Measurements from ENCODE around the gene TARS3.

The TARS3 gene

DNA sequence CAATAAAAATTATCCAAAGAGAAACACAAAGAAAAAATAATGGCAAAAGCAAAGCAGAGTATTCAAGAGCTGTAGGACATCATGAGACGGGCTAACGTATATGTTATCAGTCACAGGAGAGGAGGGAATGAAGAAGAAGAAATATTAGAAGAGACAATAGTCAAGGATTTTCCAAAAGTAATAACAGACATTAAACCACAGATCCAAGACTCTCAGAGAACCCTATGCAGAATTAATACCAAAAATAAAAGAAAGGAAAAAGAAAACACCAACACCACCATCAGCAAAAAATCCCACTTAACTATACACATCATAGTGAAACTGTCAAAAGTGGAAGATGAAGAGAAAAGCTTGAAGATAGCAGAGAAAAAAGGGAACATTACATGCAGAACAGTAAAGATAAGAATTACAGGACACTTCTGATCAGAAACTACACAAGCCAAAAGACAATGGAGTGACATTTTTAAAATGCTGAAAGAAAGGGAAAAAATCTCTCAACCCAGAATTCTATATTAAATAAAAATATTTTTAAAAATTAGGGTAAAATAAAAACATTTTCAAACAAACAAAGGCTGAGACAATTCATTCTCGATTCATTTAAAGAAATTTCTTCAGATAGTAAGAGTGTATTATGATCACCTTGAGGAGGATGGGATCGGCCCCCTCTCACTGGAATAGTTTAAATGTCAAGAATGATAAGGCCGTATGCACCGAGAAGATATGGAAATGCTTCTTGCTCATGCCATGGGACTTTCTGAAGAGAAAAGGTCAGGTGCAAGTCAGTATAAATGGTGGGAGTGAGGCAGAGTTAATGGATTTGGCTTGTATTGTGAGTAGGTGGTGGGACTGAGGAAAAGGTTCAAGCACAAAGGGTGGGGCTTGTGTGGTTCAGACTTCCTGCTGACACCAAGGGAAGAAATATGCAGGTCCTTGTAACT lies 100.6 kb downstream of the TARS3 start:
- H3K4me3 ChIP-seq (ENCODE audit: low read length) = no peak overlapping the region
- TF ChIP-seq, protein P1, sequence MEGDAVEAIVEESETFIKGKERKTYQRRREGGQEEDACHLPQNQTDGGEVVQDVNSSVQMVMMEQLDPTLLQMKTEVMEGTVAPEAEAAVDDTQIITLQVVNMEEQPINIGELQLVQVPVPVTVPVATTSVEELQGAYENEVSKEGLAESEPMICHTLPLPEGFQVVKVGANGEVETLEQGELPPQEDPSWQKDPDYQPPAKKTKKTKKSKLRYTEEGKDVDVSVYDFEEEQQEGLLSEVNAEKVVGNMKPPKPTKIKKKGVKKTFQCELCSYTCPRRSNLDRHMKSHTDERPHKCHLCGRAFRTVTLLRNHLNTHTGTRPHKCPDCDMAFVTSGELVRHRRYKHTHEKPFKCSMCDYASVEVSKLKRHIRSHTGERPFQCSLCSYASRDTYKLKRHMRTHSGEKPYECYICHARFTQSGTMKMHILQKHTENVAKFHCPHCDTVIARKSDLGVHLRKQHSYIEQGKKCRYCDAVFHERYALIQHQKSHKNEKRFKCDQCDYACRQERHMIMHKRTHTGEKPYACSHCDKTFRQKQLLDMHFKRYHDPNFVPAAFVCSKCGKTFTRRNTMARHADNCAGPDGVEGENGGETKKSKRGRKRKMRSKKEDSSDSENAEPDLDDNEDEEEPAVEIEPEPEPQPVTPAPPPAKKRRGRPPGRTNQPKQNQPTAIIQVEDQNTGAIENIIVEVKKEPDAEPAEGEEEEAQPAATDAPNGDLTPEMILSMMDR (conservative IDR thresholded peaks at IDR 0.05; ENCODE audit: low read depth, low read length) = no peak
- DNase-seq (ENCODE audit: low read depth) = no peak

DNA sequence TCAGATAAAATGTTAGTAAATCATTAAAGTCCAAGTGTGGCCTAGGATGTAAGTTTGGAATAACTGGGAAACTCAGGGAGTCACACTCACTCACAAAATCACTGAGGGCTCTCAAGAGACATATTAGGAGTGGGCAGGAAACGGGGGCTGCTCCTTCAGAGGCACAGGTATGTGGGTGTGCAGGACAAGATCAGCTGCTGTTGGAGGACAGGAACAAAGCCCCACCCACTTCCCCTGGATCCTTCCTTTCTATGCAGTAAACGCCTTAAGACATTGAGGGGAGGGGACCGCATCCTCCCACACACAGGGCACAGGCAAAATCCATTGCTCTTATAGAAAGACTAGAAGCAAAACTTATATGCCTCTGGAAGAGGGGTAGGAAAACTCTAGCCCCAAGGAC lies 102.3 kb downstream of the TARS3 start:
- H3K4me3 ChIP-seq (ENCODE audit: low read length) = no peak overlapping the region
- DNase-seq (ENCODE audit: low read depth) = no peak
- TF ChIP-seq, protein P1 (conservative IDR thresholded peaks at IDR 0.05; ENCODE audit: low read depth, low read length) = no peak

DNA sequence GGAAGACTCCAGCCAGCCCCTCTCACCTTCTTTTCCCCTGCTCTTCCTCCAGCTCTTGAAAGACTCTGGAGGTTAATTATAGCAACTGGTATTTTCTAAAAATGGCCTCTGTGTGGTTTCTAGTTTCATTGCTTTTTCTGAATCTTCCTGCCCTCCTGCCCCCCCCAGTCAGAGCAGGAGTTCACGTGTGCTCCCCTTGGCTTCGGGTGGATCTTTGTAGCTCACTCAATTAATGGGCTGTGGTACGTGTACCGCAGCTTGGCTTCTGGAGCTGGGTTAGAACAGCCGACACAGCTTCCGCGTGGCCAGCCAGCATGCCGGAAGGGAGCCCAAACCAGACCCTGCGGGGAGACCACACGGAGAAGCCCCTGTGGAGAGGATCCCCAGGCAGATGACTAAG lies 103.6 kb downstream of the TARS3 start:
- no peak for DNase-seq (ENCODE audit: low read depth)
- TF ChIP-seq, protein P1 (conservative IDR thresholded peaks at IDR 0.05; ENCODE audit: low read depth, low read length) = no peak
- H3K4me3 ChIP-seq (ENCODE audit: low read length) = no peak overlapping the region

DNA sequence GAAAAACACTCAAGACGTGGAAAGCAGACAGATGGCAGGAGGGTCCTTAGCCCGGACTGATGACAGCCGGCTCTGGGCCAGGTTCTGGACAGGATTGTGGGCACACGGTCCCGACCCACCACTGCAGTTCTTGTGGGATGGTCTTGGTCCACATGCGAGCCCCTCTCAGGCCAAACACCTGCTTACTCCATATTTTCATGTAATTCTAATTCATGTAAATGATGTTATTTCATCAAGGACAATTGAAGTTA lies 104.7 kb downstream of the TARS3 start:
- no peak for DNase-seq (ENCODE audit: low read depth)
- TF ChIP-seq, protein P1 (conservative IDR thresholded peaks at IDR 0.05; ENCODE audit: low read depth, low read length) = no peak
- H3K4me3 ChIP-seq (ENCODE audit: low read length) = no peak overlapping the region

DNA sequence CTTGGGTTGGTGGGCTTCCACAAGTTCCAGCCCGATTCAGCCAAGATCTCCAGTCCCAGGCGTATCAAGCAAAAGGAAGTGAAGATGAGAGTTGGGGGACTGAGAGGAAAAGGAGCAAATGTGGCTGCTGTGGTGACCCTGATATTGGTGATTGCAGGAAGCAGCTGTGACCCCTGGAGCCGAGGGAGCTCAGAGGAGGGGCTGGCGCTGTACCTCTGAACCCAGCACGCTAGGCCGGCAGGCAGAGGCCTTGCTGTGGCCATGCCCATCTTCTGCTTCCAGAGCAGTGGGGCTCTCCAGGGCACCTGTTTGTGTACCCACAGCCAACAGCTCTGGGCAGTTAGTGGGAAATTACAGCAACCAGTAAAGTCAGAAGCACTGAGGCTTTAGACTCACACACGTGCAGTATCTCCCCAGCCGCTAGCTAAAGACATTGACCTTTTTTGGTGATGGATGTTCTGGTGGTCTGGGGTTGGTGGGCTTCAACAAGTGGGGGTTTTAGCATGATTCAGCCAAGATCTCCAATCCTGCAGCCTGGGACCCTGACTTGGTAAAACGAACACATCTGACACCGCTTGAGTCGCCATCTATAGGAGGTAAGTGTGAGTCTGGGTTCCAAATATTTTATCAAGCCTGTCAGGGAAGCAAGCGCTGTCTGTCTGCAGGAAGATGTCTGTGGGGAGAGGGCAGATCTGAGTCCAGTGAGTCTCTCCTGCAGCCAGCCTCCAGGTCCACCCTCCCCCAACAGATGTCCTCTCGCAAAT lies 105.2 kb downstream of the TARS3 start:
- DNase-seq (ENCODE audit: low read depth) = no peak
- TF ChIP-seq, protein P1 (conservative IDR thresholded peaks at IDR 0.05; ENCODE audit: low read depth, low read length) = no peak
- no peak overlapping the region for H3K4me3 ChIP-seq (ENCODE audit: low read length)

DNA sequence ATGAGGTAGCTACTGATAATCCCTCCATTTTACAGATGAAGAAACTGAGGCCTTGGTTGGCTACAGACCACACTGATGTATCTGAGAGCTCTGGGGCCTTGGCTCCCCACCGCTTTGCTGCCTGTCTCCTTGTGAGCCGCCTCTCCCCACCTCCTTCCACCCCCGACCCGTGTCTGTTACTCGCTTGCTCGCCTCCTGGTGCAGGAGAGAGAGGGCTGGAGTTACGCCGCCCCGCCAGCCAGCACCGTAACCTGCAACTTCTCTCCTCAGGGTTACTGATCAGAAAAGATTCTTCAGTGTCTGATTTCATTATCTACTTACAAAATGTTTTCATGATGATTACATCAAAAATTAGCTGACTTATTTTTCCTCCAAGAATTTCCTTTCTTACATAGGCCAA lies 106.2 kb downstream of the TARS3 start:
- no peak for DNase-seq (ENCODE audit: low read depth)
- H3K4me3 ChIP-seq (ENCODE audit: low read length) = no peak overlapping the region
- TF ChIP-seq, protein P1 (conservative IDR thresholded peaks at IDR 0.05; ENCODE audit: low read depth, low read length) = no peak

All from retinal pigment epithelial cell (primary cell).